B cell (primary cell): ENCODE results near the gene RBM33. TPM values are rescaled to one million over a fixed set of nuclear protein-coding genes. Genes with fewer than 3 reads are reported as not detected.

Experiments
- ATAC-seq: fragments of 200-7000 bp; cut with Tn5 transposase; one replicate; pipeline ENCODE4 v1.10.0; 2021; ENCODE audit warnings: low read depth, mild to moderate bottlenecking, moderate number of reproducible peaks, moderate library complexity
- CTCF ChIA-PET: fragments of 350-600 bp; sonication (Branson Sonifier 250); formaldehyde crosslinking; loops from one replicate; lab custom pipeline; 2021; ENCODE audit warnings: antibody characterized with exemption, inconsistent platforms; lab: Charles Lee
- POLR2A ChIA-PET: fragments of 350-600 bp; sonication (Branson Sonifier 250); formaldehyde crosslinking; loops from one replicate; lab custom pipeline; 2021; ENCODE audit warnings: antibody characterized with exemption; lab: Charles Lee
- DNase-seq: peaks from one replicate; pipeline ENCODE4 v3.0.0; 2013
- H2AFZ ChIP-seq: 2 replicates; pipeline ENCODE4 v1.6.1; 2012; ENCODE audit warnings: mild to moderate bottlenecking, low read depth, low read length; ENCODE audit not compliant: insufficient read depth, poor library complexity, severe bottlenecking
- H3K27ac ChIP-seq, 2 donors: 1 replicate in 1 of 2; 2 replicates in 1 of 2; pipeline ENCODE4 v1.5.1; 2012 to 2013; ENCODE audit warnings: low read length in 2 of 2, mild to moderate bottlenecking in 2 of 2, moderate library complexity in 1 of 2
- H3K27me3 ChIP-seq, 4 experiments: fragments of 200-600 bp in 1 of 4; sonication (generic) in 1 of 4; replicated peaks in 1 of 4; 1 replicate in 2 of 4; 2 replicates in 2 of 4; pipeline versions ENCODE4 v1.6.1 to v1.7.0; 2013 to 2016; ENCODE audit warnings: low read length in 3 of 4, mild to moderate bottlenecking in 2 of 4, mixed read lengths in 1 of 4, moderate library complexity in 1 of 4; ENCODE audit not compliant: insufficient read depth in 4 of 4, control insufficient read depth in 3 of 4; ENCODE audit errors: control extremely low read depth in 1 of 4
- H3K36me3 ChIP-seq, 2 experiments: replicated peaks in 1 of 2; 1 replicate in 1 of 2; 2 replicates in 1 of 2; pipeline versions ENCODE4 v1.6.1 to v1.7.1; 2013; ENCODE audit warnings: low read length in 1 of 2; ENCODE audit not compliant: insufficient read depth in 2 of 2, control insufficient read depth in 1 of 2; ENCODE audit errors: control extremely low read depth in 1 of 2, extremely low read depth in 1 of 2
- H3K4me1 ChIP-seq, 2 donors: fragments of 200-600 bp in 1 of 2; sonication (generic) in 1 of 2; 1 replicate in 1 of 2; 2 replicates in 1 of 2; pipeline versions ENCODE4 v1.5.1 to v1.6.1; 2013 to 2017; ENCODE audit warnings: low read length in 2 of 2; ENCODE audit not compliant: control insufficient read depth in 2 of 2, insufficient read depth in 2 of 2
- H3K4me2 ChIP-seq: replicated peaks from 2 replicates; pipeline ENCODE3; 2012; ENCODE audit warnings: mild to moderate bottlenecking, low read depth, low read length; ENCODE audit not compliant: poor library complexity, severe bottlenecking
- H3K4me3 ChIP-seq, 5 experiments: fragments of 200-600 bp in 1 of 5; sonication (generic) in 1 of 5; 1 replicate in 3 of 5; 2 replicates in 2 of 5; pipeline versions ENCODE4 v1.5.1 to v1.7.0; 2011 to 2016; ENCODE audit warnings: low read length in 4 of 5, mild to moderate bottlenecking in 4 of 5, low read depth in 2 of 5, control low read depth in 1 of 5, moderate library complexity in 1 of 5; ENCODE audit not compliant: insufficient read depth in 1 of 5; ENCODE audit errors: control extremely low read depth in 1 of 5, extremely low read depth in 1 of 5
- H3K79me2 ChIP-seq: fragments of 200-600 bp; sonication (generic); one replicate; pipeline ENCODE4 v1.6.0; 2016; ENCODE audit warnings: low read length; ENCODE audit not compliant: control insufficient read depth, insufficient read depth
- H3K9ac ChIP-seq: fragments of 200-600 bp; sonication (generic); 2 replicates; pipeline ENCODE4 v1.6.1; 2017; ENCODE audit warnings: mild to moderate bottlenecking, low read length, moderate library complexity
- H3K9me3 ChIP-seq, 3 donors: one replicate each; pipeline versions ENCODE4 v1.6.1 to v1.7.1; 2013; ENCODE audit warnings: low read length in 2 of 3; ENCODE audit not compliant: control insufficient read depth in 2 of 3, insufficient read depth in 1 of 3; ENCODE audit errors: control extremely low read depth in 1 of 3
- H4K20me1 ChIP-seq: 2 replicates; pipeline ENCODE4 v1.6.0; 2012; ENCODE audit warnings: mild to moderate bottlenecking, low read length; ENCODE audit not compliant: insufficient read depth, control insufficient read depth, poor library complexity, severe bottlenecking
- H3K27ac Mint-ChIP-seq: one replicate; pipeline ENCODE4 v1.8.0; 2021; ENCODE audit warnings: mixed read lengths
- H3K27me3 Mint-ChIP-seq: one replicate; pipeline ENCODE4 v1.8.0; 2021; ENCODE audit warnings: mixed read lengths
- H3K4me1 Mint-ChIP-seq: one replicate; pipeline ENCODE4 v1.8.0; 2021; ENCODE audit warnings: mixed read lengths
- H3K4me3 Mint-ChIP-seq: one replicate; pipeline ENCODE4 v1.8.0; 2021; ENCODE audit warnings: mixed read lengths
- H3K9me3 Mint-ChIP-seq: one replicate; pipeline ENCODE4 v1.8.0; 2022; ENCODE audit warnings: mixed read lengths; ENCODE audit not compliant: insufficient read depth
- EZH2 ChIP-seq: IDR thresholded peaks from 2 replicates; pipeline ENCODE4 v1.6.1; 2012; ENCODE audit warnings: borderline replicate concordance, low read depth, mild to moderate bottlenecking, moderate library complexity, low read length; ENCODE audit not compliant: insufficient read depth, poor library complexity, severe bottlenecking
- WGBS: methylation state at CpG from one replicate; pipeline ENCODE4 v1.1.5; 2013; ENCODE audit warnings: missing lambda C conversion rate; ENCODE audit not compliant: insufficient coverage; 5-methylcytosine and 5-hydroxymethylcytosine counted together
- intact Hi-C: fragments of 100-400 bp; cut with micrococcal nuclease; formaldehyde crosslinking; loops from one replicate; pipeline ENCODE4 v1.10.0; 2022
- polyA plus RNA-seq: library from polyadenylated mRNA; depleted of rRNA; stranded (reverse); fragments of >200 nt; gene quantifications from 2 replicates; pipeline ENCODE4 v1.2.3, GENCODE V29; 2012
- total RNA-seq, 2 donors: library from RNA; stranded (reverse); fragments of 120-200 nt in 1 of 2; gene quantifications; 1 replicate in 1 of 2; 2 replicates in 1 of 2; pipeline versions ENCODE4 v1.2.3 to v1.2.4, GENCODE V29; 2013 to 2022
- TF ChIP-seq, protein P1 (sequence below): fragments of 200-600 bp; IDR thresholded peaks from one replicate; pipeline ENCODE4 v1.8.0; 2022; ENCODE audit warnings: antibody characterized with exemption, mild to moderate bottlenecking

RBM33 gene
- total and polyA plus RNA-seq, 2 donors (not counting 1 experiment from before 2014, with no cell fraction given): 33.5 to 189 TPM

DNA sequence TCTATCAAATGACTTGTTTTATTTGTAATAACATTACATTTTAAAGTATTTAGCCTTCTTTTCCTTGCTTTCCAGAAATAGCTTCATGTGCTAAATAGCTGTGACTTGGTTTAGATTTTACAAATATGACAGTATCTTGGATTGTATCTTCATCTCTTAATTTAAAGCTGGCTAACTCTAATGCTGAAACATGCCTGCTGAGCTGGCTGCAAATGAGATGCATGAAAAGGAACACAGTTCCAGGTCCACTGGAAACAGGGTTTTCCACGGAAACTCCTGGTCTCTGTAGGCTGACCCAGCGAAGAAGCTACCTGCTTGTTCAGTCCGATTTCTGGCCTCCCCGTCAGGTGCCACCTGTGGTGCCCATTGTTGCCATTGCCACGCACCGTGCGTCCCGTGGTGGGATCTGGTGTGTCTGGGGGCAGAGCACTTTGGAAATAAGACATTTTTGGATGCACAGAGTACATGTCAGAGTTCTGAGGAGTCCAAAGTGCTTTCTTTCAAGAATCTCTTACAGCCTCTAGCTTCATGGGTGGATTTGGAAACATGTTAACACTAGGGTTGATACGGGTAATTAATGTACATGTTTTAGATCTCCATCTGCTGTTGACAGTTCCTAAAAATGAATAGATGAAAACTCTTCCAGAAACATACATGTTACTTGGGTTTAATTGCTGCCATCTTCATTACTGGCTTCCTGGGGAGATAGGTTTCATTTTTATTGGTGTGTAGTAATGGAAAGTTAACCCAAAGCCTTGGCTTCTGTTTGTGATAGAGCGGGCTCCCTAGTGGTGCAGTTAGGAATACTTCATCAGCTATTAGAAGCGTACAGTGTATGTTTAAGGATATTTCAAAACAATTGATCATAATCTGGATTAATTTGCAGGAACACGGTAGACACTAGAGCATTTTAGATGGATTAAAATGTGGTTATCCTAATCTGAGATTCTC lies 122.8 kb downstream of the RBM33 start:
- peaks cover 27% of the 10 kb centered on the region for H3K79me2 ChIP-seq
- no peaks in the 10 kb centered on the region for H3K9me3 Mint-ChIP-seq
- H3K4me1 Mint-ChIP-seq: peaks cover 26% of the 10 kb centered on the region
- H4K20me1 ChIP-seq: peaks cover 59% of the 10 kb centered on the region
- no peaks in the 10 kb centered on the region for H3K27me3 Mint-ChIP-seq
- ChIA-PET CTCF (interaction anchor here (0.7 to 10.3 kb wide), 23 partner anchors 9 to 853 kb away, joined by 3 to 199 read pairs (median 4); no protein-coding TSS in a partner anchor), POLR2A (no interaction called here)
- no peak overlapping the region for H2AFZ ChIP-seq
- WGBS: 97% methylated on average over 9 of the region's 12 CpGs
- intact Hi-C loops: loop anchor here (5.0 kb wide), 1 partner anchor 300 kb away; no protein-coding TSS in a partner anchor
- no peak overlapping the region for H3K9ac ChIP-seq
- no peak overlapping the region for H3K4me2 ChIP-seq
- H3K36me3 ChIP-seq: peaks cover 6 to 77% of the 10 kb centered on the region in 2 experiments
- H3K27ac ChIP-seq: no peak overlapping the region
- no peak overlapping the region for H3K4me3 Mint-ChIP-seq
- no peak for TF ChIP-seq EZH2
- TF ChIP-seq, protein P1, sequence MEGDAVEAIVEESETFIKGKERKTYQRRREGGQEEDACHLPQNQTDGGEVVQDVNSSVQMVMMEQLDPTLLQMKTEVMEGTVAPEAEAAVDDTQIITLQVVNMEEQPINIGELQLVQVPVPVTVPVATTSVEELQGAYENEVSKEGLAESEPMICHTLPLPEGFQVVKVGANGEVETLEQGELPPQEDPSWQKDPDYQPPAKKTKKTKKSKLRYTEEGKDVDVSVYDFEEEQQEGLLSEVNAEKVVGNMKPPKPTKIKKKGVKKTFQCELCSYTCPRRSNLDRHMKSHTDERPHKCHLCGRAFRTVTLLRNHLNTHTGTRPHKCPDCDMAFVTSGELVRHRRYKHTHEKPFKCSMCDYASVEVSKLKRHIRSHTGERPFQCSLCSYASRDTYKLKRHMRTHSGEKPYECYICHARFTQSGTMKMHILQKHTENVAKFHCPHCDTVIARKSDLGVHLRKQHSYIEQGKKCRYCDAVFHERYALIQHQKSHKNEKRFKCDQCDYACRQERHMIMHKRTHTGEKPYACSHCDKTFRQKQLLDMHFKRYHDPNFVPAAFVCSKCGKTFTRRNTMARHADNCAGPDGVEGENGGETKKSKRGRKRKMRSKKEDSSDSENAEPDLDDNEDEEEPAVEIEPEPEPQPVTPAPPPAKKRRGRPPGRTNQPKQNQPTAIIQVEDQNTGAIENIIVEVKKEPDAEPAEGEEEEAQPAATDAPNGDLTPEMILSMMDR: no peak
- ATAC-seq (no peak), DNase-seq (no peak)
- peaks cover 18 to 20% of the 10 kb centered on the region in 2 donors for H3K4me1 ChIP-seq
- no peak overlapping the region for H3K4me3 ChIP-seq
- no peaks in the 10 kb centered on the region for H3K9me3 ChIP-seq
- no peaks in the 10 kb centered on the region for H3K27me3 ChIP-seq
- no peak overlapping the region for H3K27ac Mint-ChIP-seq
